ENCODE results near the gene SLC12A7. TPM values are rescaled to one million over a fixed set of nuclear protein-coding genes. Genes with fewer than 3 reads are reported as not detected.

The SLC12A7 gene
- total RNA-seq, 1 experiment from 2014 or later: 30.8 TPM

GRCh38 chr5:1048162-1048721 lies 63.6 kb downstream of the SLC12A7 start:
- DNase-seq: no peak
- WGBS (ENCODE audit: extremely low coverage, insufficient read length, low lambda C conversion rate): 100% methylated on average over 11 of the region's 11 CpGs
- no peak overlapping the region for H4K8ac ChIP-seq (replicated peaks; ENCODE audit: insufficient read length, low read depth, low read length)
- no peak overlapping the region for H2AK5ac ChIP-seq (ENCODE audit: insufficient read length, low read length)
- H3K79me2 ChIP-seq (ENCODE audit: insufficient read depth, low read length): no peaks in the 10 kb centered on the region
- no peak overlapping the region for H2AFZ ChIP-seq (ENCODE audit: low read length)
- H3K9me3 Mint-ChIP-seq: peaks cover 41 to 44% of the 10 kb centered on the region in 2 experiments
- H3K23ac ChIP-seq (ENCODE audit: insufficient read length, low read depth, low read length): no peak overlapping the region
- H3K4me1 Mint-ChIP-seq: no peaks in the 10 kb centered on the region
- H3K79me1 ChIP-seq (ENCODE audit: insufficient read depth, low read depth, low read length, poor library complexity, severe bottlenecking): no peaks in the 10 kb centered on the region
- H4K20me1 ChIP-seq (ENCODE audit: control insufficient read depth, insufficient read depth, insufficient read length): peaks cover 3% of the 10 kb centered on the region
- H2BK120ac ChIP-seq (ENCODE audit: low read depth, low read length, poor library complexity, severe bottlenecking): no peak overlapping the region
- no peak overlapping the region for H3K56ac ChIP-seq (ENCODE audit: insufficient read length, low read depth, low read length)
- H3T11ph ChIP-seq (ENCODE audit: low read length): no peak overlapping the region
- no peak overlapping the region for H3K4me2 ChIP-seq (ENCODE audit: insufficient read depth, insufficient read length, low read length)
- H4K91ac ChIP-seq (ENCODE audit: insufficient read length, low read depth, low read length): no peak overlapping the region
- no peaks in the 10 kb centered on the region for H3K4me1 ChIP-seq (ENCODE audit: insufficient read depth, low read length)
- TF ChIP-seq CTCF (conservative IDR thresholded peaks at IDR 0.05): no peak
- H3K9ac ChIP-seq (ENCODE audit: extremely low read depth, insufficient read length, low read length): no peak overlapping the region
- no peak overlapping the region for H3K18ac ChIP-seq (ENCODE audit: insufficient read length, low read depth, low read length)
- H3K4ac ChIP-seq (ENCODE audit: low read depth, low read length): no peak overlapping the region
- no peak overlapping the region for H2BK12ac ChIP-seq (ENCODE audit: insufficient read length, low read depth, low read length)
- H3K27me3 ChIP-seq (ENCODE audit: insufficient read depth, low read length): no peaks in the 10 kb centered on the region
- no peak overlapping the region for H2BK5ac ChIP-seq (ENCODE audit: insufficient read length, low read length)
- no peak overlapping the region for H4K5ac ChIP-seq (ENCODE audit: insufficient read length, low read depth, low read length)
- peaks cover 3 to 36% (median 5%) of the 10 kb centered on the region in 3 experiments; a peak in 5 of 7 replicates for H3K36me3 Mint-ChIP-seq (ENCODE audit: insufficient read depth in 1 of 3, low read depth in 3 of 3)
- peaks cover 5% of the 10 kb centered on the region for H3K27me3 Mint-ChIP-seq (ENCODE audit: low read depth)
- no peak overlapping the region for H2BK15ac ChIP-seq (ENCODE audit: low read depth, low read length)
- no peaks in the 10 kb centered on the region for H3K23me2 ChIP-seq (ENCODE audit: insufficient read length, low read depth, low read length, poor library complexity, severe bottlenecking)
- H3K4me3 Mint-ChIP-seq: no peak overlapping the region; a peak in 1 of 5 replicates
- no peak overlapping the region for H3K27ac Mint-ChIP-seq
- H3K14ac ChIP-seq (ENCODE audit: insufficient read depth, low read length): no peak overlapping the region
- no peak overlapping the region for H2BK20ac ChIP-seq (ENCODE audit: low read depth, low read length, poor library complexity, severe bottlenecking)
- H3K27ac ChIP-seq (ENCODE audit: insufficient read length, low read depth, low read length): no peak overlapping the region
- no peaks in the 10 kb centered on the region for H3K9me3 ChIP-seq (ENCODE audit: control insufficient read depth, low read depth, low read length)

Measured in H9 (cell line).